ENCODE measurements around the gene C17orf100.

C17orf100 gene

DNA sequence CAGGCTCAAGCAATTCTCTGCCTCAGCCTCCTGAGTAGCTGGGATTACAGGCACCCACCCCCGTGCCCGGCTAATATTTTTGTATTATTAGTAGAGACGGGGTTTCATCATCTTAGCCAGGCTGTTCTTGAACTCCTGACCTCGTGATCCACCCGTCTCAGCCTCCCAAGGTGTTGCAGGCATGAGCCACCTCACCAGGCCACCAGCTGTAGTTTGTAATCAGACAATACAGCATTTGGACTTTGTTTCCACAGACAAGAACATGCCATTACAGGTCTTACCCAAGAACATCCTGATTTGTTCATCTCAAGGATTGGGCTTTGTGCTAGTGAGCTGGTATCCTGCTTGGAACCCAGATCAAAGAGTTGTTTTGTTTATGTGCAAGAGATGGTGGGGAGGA is 30.1 kb downstream of the C17orf100 start:
- TF ChIP-seq, protein P1, sequence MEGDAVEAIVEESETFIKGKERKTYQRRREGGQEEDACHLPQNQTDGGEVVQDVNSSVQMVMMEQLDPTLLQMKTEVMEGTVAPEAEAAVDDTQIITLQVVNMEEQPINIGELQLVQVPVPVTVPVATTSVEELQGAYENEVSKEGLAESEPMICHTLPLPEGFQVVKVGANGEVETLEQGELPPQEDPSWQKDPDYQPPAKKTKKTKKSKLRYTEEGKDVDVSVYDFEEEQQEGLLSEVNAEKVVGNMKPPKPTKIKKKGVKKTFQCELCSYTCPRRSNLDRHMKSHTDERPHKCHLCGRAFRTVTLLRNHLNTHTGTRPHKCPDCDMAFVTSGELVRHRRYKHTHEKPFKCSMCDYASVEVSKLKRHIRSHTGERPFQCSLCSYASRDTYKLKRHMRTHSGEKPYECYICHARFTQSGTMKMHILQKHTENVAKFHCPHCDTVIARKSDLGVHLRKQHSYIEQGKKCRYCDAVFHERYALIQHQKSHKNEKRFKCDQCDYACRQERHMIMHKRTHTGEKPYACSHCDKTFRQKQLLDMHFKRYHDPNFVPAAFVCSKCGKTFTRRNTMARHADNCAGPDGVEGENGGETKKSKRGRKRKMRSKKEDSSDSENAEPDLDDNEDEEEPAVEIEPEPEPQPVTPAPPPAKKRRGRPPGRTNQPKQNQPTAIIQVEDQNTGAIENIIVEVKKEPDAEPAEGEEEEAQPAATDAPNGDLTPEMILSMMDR (IDR thresholded peaks at IDR 0.05; ENCODE audit: extremely low read depth, insufficient read depth, missing control alignments), result no peak
- DNase-seq (ENCODE audit: low spot score), result no peak
- in situ Hi-C loops (cut with MboI; ENCODE audit: low pct_unique_long_range_greater_than_20kb, low sequenced_read_pairs, unreplicated experiment), result no loop called here

DNA sequence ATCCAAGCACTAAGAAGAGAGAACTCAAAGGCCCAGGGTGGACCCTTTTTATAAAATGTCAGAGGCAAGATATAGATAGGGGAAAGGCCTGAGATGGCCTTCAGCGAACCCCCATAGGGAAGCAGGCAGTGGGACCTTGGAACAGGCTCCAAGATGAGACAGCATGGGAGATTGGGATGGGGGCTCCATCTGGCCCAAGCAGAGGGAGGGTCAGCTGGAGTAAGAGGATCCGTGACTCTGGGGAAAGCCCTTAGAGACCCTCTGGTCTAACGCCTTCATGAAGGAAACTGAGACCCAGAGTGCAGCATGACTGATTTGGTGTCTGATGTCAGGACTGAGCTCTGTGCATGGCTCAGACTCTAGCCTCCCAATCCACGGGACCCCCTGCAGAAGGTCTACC is 30.8 kb downstream of the C17orf100 start:
- TF ChIP-seq, protein P1 (IDR thresholded peaks at IDR 0.05; ENCODE audit: extremely low read depth, insufficient read depth, missing control alignments), result no peak
- no peak for DNase-seq (ENCODE audit: low spot score)
- in situ Hi-C loops (cut with MboI; ENCODE audit: low pct_unique_long_range_greater_than_20kb, low sequenced_read_pairs, unreplicated experiment), result no loop called here

DNA sequence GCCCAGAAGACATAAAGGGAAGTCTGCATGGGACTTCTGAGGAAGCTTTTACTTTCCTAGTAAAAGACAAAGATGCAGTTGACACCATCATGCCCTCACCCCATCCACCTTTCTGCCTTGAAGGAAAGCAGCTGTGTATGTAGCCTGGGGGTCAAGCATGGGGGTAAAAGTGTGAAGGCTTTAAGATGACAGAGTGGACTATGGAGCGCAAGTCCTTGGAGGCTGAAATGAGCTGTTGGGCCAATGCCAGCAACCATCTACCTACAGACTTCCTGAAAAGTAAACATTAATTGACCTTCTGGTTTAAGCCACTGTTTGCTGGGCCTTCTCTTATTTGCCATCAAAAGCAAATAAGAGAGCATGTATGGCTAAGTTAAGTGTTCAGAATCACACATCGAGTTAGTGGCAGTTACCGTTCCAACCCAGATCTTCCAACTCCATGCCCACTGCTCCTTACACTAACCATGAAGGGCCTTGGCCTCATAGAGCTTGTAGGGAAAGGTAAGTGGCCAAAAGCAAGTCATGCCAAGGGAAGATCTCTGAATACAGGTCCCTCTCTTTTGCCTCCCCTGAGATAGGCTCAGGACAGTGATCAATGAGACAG is 31.6 kb downstream of the C17orf100 start:
- TF ChIP-seq, protein P1 (IDR thresholded peaks at IDR 0.05; ENCODE audit: extremely low read depth, insufficient read depth, missing control alignments), result no peak
- in situ Hi-C loops (cut with MboI; ENCODE audit: low pct_unique_long_range_greater_than_20kb, low sequenced_read_pairs, unreplicated experiment), result no loop called here
- DNase-seq (ENCODE audit: low spot score), result no peak

DNA sequence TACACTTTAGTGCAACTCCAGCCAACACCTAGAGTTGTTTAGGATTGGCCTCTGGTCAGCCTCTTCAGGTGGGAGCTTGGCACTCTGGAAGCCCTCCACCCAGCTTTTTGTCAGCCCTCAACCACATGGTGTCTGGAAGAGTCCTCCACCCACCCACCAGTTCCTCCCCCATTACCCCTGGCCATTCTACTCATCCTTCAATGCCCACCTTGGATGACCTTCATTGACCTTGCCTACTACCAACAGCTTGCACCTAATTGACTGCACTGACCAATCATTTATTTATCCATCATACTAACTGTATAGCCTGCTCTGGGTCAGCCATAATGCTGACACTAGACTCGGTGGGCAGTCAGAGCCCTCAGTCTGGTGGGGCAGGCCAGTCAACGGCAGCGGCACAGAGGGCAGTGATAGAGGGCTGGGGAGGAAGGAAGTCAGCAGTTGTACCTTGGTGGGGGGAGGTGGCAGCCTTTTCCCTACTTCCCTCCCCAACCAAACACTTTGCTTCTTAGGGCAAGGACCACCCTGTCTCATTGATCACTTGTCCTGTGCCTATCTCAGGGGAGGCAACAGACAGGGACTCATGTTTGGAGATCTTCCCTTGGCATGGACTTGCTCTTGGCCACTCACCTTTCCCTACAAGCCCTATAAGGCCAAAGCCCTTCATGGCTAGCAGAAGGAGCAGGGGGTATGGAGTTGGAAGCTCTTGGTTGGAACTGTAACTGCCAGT is 32.3 kb downstream of the C17orf100 start:
- in situ Hi-C loops (cut with MboI; ENCODE audit: low pct_unique_long_range_greater_than_20kb, low sequenced_read_pairs, unreplicated experiment), result no loop called here
- TF ChIP-seq, protein P1 (IDR thresholded peaks at IDR 0.05; ENCODE audit: extremely low read depth, insufficient read depth, missing control alignments), result no peak
- DNase-seq (ENCODE audit: low spot score), result no peak

DNA sequence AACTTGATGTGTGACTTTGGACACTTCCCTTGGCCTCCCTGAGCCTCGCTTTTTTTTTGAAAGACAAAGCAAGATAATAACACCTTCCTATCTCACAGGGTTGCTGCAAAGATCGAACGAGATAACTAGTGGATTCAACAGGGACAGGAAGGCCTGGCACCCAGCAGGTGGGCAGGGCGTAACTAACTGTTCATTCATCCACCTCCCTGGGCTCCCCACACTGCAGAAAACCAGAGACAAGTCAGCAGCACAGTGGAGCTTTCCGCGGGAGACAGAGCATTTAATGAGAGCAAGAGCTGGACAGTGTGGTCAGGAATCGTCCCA is 32.9 kb downstream of the C17orf100 start:
- in situ Hi-C loops (cut with MboI; ENCODE audit: low pct_unique_long_range_greater_than_20kb, low sequenced_read_pairs, unreplicated experiment), result no loop called here
- DNase-seq (ENCODE audit: low spot score), result no peak
- TF ChIP-seq, protein P1 (IDR thresholded peaks at IDR 0.05; ENCODE audit: extremely low read depth, insufficient read depth, missing control alignments), result no peak

DNA sequence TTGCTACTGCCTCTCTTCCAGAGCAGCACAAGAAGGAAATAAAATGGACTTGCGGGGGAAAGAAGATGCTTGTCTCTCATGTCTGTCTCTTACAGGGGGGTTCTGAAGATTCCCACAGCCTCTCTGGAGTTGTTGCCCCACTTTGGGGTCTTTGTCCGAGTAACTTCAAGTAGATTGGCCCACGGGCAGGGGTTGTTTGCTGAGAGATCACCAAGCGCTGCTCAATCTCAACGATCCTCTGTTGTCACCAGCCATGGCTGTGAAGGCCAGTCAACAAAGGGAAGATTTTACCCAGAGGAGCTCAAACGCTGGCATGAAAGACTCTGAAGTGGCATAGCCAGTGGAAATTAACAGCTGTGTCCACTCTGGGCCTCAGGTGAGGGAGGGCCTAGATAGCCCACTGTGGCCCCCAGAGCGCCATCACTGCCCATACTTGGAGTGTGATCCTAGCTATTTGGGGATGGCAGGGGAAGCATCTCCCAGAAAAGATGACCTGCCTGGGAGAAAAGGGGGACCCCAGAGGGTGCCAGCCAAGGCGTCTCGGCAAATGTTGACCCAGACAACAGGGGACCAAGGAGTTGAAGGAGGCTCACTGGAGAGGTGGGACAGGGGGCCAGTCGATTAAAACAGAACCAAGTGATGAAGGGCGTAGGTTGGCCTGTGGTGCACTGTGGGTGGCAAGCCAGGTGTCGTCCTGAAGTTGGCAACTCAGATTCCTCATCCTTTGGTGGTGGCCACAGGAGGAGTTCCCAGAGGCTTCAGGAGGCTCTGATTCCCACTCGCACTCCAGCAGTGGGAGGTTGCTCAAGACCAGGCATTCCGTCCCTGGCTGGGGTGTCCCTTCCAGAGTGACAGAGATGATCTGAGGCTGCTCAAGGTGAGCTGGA is 33.6 kb downstream of the C17orf100 start:
- in situ Hi-C loops (cut with MboI; ENCODE audit: low pct_unique_long_range_greater_than_20kb, low sequenced_read_pairs, unreplicated experiment), result no loop called here
- TF ChIP-seq, protein P1 (IDR thresholded peaks at IDR 0.05; ENCODE audit: extremely low read depth, insufficient read depth, missing control alignments), result no peak
- DNase-seq (ENCODE audit: low spot score), result no peak

Data from GM13977 (cell line).